ENCODE data around the gene CDR2. TPM values are rescaled to one million over a fixed set of nuclear protein-coding genes. Genes with fewer than 3 reads are reported as not detected.

The CDR2 gene
- total and polyA plus RNA-seq, 7 donors: 2.2 to 11.9 (median 4.5) TPM

DNA sequence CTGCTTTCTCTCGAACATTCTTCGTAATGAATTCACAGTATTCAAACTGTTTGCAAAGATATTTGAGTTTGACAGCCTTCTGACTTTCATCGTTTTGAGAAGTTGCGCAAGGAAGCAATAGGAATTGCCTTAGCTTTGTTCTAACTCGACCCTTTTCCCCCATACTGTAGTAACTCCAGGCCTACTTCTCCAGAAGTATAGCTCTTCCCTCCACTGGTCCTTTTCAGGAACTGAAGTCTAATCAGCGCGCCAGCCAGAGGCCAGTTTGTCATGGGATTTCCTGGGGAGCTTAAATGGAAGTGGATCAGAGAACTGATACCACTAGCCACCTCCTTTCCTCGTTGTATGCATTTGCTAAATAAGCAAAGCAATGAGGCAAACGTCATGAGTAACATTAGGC lies 27.9 kb downstream of the CDR2 start:
- no peak overlapping the region for H3K4me3 ChIP-seq
- ATAC-seq (no peak), DNase-seq (no peak)
- TF ChIP-seq, protein P1, sequence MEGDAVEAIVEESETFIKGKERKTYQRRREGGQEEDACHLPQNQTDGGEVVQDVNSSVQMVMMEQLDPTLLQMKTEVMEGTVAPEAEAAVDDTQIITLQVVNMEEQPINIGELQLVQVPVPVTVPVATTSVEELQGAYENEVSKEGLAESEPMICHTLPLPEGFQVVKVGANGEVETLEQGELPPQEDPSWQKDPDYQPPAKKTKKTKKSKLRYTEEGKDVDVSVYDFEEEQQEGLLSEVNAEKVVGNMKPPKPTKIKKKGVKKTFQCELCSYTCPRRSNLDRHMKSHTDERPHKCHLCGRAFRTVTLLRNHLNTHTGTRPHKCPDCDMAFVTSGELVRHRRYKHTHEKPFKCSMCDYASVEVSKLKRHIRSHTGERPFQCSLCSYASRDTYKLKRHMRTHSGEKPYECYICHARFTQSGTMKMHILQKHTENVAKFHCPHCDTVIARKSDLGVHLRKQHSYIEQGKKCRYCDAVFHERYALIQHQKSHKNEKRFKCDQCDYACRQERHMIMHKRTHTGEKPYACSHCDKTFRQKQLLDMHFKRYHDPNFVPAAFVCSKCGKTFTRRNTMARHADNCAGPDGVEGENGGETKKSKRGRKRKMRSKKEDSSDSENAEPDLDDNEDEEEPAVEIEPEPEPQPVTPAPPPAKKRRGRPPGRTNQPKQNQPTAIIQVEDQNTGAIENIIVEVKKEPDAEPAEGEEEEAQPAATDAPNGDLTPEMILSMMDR (IDR thresholded peaks at IDR 0.05): no peak
- intact Hi-C loops (cut with DNase I): no loop called here
- peaks cover 7 to 49% of the 10 kb centered on the region in 2 donors for H3K36me3 ChIP-seq (ENCODE audit: insufficient read depth in 1 of 2, low read depth in 1 of 2)
- no peaks in the 10 kb centered on the region for H3K27me3 ChIP-seq (ENCODE audit: insufficient read depth in 3 of 3, low read length in 2 of 3)
- WGBS, 3 donors: 76 to 78% (median 76%) methylated on average over 9 of the region's 9 CpGs
- no peaks in the 10 kb centered on the region for H3K4me1 ChIP-seq
- H3K9me3 ChIP-seq: no peaks in the 10 kb centered on the region
- no peak overlapping the region for H3K27ac ChIP-seq

DNA sequence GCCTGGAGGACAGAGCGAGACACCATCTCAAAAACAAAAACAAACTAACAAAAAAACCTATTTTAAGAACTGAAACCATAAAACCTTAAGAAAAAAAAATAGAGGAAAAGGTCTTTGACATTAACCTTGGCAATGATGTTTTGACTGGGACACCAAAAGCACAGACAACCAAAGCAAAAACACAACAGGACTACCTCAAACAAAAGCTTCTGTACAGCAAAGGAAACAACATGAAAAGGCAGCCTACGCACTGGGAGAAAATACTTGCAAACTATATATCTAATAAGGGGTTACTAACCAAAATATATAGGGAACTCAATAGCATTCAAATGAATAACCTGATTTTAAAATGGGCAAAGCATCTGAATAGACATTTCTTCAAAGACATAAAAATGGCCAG lies 32.3 kb downstream of the CDR2 start:
- 96 to 100% (median 98%) methylated on average over 2 of the region's 2 CpGs for WGBS, 3 donors
- DNase-seq (no peak), ATAC-seq (no peak)
- Histone ChIP-seq H3K36me3 (ENCODE audit: insufficient read depth in 1 of 2, low read depth in 1 of 2) (peaks cover 0 to 15% of the 10 kb centered on the region in 2 donors), H3K27ac (no peak overlapping the region), H3K27me3 (ENCODE audit: insufficient read depth in 3 of 3, low read length in 2 of 3) (no peaks in the 10 kb centered on the region), H3K9me3 (peaks cover 12% of the 10 kb centered on the region), H3K4me1 (no peaks in the 10 kb centered on the region), H3K4me3 (no peak overlapping the region)
- TF ChIP-seq, protein P1 (IDR thresholded peaks at IDR 0.05): no peak
- intact Hi-C loops (cut with DNase I): no loop called here

DNA sequence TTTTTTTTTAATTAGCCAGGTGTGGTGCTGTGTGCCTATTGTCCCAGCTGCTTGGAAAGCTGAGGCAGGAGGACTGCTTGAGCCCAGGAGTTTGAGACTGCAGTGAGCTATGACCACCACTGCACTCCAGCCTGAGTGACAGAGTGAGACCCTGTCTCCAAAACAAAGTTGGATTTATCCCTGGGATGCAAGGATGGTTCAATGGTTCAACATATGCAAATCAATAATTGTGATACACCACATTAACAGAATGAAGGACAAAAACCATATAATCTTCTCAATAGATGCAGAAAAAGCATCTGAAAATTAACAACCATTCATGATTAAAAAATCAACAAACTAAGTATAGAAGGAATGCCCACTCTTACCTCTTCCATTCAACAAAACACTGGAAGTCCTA lies 33.5 kb downstream of the CDR2 start:
- no peak for ATAC-seq
- Histone ChIP-seq H3K36me3 (ENCODE audit: insufficient read depth in 1 of 2, low read depth in 1 of 2) (peaks cover 3 to 8% of the 10 kb centered on the region in 2 donors), H3K9me3 (peaks cover 15% of the 10 kb centered on the region), H3K27me3 (ENCODE audit: insufficient read depth in 3 of 3, low read length in 2 of 3) (no peaks in the 10 kb centered on the region), H3K4me1 (no peaks in the 10 kb centered on the region), H3K4me3 (no peak overlapping the region), H3K27ac (no peak overlapping the region)
- TF ChIP-seq, protein P1 (IDR thresholded peaks at IDR 0.05): no peak
- intact Hi-C loops (cut with DNase I): no loop called here
- no peak for DNase-seq

DNA sequence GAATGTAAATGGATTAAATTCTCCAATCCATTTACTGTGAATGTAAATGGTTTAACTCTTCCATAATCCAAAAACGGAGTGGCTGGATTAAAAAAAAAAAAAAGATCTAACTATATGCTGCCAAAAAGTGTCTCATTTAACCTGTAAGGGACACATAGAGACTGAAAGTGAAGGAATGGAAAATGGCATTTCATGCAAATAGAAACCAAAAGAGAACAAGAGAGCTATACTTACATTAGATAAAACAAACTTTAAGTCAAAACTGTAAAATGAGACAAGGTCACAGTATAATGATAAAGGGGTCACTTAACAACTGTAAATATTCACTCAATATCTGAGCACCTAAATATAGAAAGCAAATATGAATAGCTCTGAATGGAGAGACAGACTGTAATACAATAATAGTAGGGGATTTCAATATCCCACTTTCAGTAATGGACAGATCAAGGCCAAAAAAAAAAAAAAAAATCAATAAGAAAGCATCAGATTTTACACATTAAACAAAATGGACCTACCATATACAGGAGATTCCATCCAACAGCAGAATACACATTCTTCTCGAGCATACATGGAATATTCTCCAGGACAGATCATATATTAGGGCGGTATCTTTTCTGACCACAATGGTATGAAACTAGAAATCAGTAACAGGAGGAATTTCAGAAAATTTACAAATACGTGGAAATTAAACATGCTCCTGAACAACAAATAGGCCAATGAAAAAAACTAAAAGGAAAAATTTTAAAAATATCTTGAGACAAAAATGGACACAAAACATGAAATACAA lies 36.4 kb downstream of the CDR2 start:
- TF ChIP-seq, protein P1 (IDR thresholded peaks at IDR 0.05): no peak
- Histone ChIP-seq H3K27ac (no peak overlapping the region), H3K4me3 (no peak overlapping the region), H3K27me3 (ENCODE audit: insufficient read depth in 3 of 3, low read length in 2 of 3) (no peaks in the 10 kb centered on the region), H3K36me3 (ENCODE audit: insufficient read depth in 1 of 2, low read depth in 1 of 2) (peaks cover 13 to 34% of the 10 kb centered on the region in 2 donors), H3K4me1 (no peaks in the 10 kb centered on the region), H3K9me3 (peaks cover 15% of the 10 kb centered on the region)
- WGBS, 3 donors: 93 to 94% (median 93%) methylated on average over 4 of the region's 4 CpGs
- DNase-seq (no peak), ATAC-seq (no peak)
- intact Hi-C loops (cut with DNase I): no loop called here

DNA sequence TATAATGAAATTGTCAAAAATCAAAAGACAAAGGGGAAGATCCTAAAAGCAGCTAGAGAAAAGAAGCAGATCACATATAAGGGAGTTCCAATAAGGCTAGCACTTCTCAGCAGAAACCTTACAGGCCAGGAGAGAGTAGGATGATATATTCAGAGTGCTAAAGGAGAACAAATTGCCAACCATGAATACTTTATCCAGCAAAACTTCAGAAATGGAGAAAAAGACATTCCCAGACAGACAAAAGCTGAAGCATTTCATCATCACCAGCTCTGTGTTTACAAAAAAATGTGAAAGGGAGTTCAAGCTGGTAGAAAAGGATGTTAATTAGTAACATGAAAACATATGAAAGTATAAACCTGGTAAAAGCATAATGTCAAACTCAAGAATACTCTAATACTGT lies 37.4 kb downstream of the CDR2 start:
- H3K9me3 ChIP-seq: peaks cover 15% of the 10 kb centered on the region
- TF ChIP-seq, protein P1 (IDR thresholded peaks at IDR 0.05): no peak
- H3K27ac ChIP-seq: no peak overlapping the region
- ATAC-seq (no peak), DNase-seq (no peak)
- H3K4me3 ChIP-seq: no peak overlapping the region
- H3K4me1 ChIP-seq: no peaks in the 10 kb centered on the region
- H3K27me3 ChIP-seq (ENCODE audit: insufficient read depth in 3 of 3, low read length in 2 of 3): no peaks in the 10 kb centered on the region
- intact Hi-C loops (cut with DNase I): no loop called here
- peaks cover 17 to 43% of the 10 kb centered on the region in 2 donors for H3K36me3 ChIP-seq (ENCODE audit: insufficient read depth in 1 of 2, low read depth in 1 of 2)
